GM10266 (cell line): ENCODE measurements around the gene OR12D3.
"Not testable (repeated sequence)": the region's sequence is repeated elsewhere in the genome, so short reads cannot be mapped to it uniquely, and the experiment has no call there.

Experiments used
- DNase-seq: peaks from one replicate; pipeline ENCODE4 v3.0.0; 2012; ENCODE audit errors: extremely low spot score
- TF ChIP-seq, protein P1 (sequence below): IDR thresholded peaks from 2 replicates; pipeline ENCODE4 v1.5.1; 2012; ENCODE audit warnings: mild to moderate bottlenecking, low read depth; ENCODE audit not compliant: control insufficient read depth, insufficient read depth; ENCODE audit errors: missing control alignments

Gene OR12D3

DNA sequence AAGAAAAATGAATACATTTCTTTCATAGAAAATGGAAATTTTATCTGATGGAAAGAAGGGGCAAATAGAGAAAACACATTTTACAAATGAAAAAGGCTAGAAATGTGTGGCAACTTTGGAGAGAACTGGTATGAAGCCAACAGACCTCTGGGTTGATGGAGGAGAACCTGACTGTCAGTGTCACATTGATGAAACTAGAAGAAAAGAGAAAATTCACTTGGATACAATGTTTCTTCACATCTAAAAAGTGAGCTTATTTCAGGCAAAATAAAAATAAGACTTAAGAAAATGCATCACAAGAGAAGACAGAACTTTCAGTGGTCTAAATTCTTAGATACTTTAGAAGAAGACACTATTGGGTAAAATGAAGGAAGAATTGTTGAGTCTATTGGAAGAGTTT lies 20.2 kb upstream of the OR12D3 start, which contains the start of gene OR12D2:
Gene OR12D2 (plus strand): TSS at position 301 of the 400 bp plus-strand sequence. CDS start 1,069 bp downstream, outside the sequence.
- DNase-seq: no peak
- TF ChIP-seq, protein P1, sequence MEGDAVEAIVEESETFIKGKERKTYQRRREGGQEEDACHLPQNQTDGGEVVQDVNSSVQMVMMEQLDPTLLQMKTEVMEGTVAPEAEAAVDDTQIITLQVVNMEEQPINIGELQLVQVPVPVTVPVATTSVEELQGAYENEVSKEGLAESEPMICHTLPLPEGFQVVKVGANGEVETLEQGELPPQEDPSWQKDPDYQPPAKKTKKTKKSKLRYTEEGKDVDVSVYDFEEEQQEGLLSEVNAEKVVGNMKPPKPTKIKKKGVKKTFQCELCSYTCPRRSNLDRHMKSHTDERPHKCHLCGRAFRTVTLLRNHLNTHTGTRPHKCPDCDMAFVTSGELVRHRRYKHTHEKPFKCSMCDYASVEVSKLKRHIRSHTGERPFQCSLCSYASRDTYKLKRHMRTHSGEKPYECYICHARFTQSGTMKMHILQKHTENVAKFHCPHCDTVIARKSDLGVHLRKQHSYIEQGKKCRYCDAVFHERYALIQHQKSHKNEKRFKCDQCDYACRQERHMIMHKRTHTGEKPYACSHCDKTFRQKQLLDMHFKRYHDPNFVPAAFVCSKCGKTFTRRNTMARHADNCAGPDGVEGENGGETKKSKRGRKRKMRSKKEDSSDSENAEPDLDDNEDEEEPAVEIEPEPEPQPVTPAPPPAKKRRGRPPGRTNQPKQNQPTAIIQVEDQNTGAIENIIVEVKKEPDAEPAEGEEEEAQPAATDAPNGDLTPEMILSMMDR: no peak

DNA sequence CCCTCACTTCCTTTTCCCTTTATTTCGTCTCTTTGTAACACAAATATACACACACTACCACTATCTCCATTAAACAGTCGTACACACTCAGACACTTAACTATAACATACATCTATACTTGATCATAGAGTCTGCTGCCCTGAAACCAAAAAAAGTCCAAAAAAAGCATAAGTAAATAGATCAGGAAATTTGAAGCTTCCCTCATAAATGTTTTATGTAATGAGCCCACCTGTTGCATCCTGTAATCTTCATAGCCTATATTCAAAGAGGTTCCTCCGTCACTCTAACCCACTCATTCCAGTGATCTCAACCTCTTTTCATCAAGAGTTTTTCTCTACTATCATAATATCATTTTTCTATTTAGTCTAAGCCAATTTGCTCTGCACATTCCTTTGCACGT lies 13.4 kb upstream of the OR12D3 start:
- DNase-seq: no peak

DNA sequence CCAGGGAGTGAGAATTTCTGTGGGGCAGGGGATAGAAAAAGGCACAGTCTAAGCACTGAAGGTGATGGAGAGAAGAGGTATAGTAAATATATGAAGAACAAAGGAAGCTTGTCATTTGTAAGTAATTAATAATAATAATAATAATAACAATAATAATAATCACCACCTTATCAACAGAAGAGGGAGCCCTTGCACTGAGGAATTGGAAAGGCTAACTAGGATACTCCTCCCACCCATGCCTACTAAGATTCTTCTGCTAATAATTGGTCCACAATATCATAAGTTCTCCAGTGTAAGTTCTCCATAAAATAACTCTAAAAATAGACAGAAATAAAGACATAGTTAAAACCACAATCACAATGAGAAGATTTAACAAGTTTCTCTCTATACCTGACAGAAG lies 912 bp upstream of the OR12D3 start:
- TF ChIP-seq, protein P1: peak; percentile 7
- peak; percentile 10 for DNase-seq

More for the DNA sequence above, 13.4 kb upstream of the OR12D3 start:
- TF ChIP-seq, protein P1: no peak

DNA sequence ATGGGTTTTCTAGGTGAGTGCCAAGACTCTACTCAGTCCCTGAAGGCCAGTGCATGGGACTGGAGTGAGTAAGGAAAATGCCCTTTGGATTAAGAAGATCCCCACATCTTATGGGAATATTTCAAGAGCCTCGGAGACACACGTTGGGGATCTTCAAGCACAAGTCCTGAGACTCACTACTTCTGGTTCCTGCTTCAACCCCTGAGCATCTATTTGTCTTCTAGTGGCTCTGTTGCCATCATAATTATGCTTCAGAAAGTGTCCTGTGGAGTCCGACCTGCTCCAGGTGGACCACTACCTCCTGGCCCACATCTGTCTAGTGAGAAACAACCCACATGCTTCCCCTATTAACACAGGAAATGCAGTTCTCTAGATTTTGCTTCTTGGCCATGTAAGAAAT lies 6.3 kb downstream of the OR12D3 start, which contains the start of gene OR5V1:
Gene OR5V1 (minus strand): TSS at position 101 of the 400 bp plus-strand sequence. CDS start 12,670 bp downstream, outside the sequence.
- TF ChIP-seq, protein P1: no peak
- no peak for DNase-seq

DNA sequence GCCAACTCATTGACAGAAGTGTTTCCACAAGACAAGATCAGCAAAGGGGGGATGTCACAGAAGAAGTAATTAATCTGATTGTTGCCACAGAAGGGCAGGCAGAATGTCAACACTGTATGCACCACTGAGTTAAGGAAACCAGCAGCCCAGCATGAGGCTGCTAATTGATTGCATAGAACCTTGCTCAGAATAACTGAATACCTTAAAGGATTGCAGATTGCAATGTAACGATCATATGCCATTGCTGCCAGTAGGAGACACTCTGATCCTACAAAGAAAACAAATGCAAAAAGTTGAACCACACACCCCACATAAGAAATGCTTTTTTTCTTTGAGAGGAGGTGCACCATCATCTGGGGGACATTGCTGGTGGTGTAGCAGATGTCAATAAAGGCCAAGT lies 19.5 kb downstream of the OR12D3 start:
- TF ChIP-seq, protein P1: no peak
- no peak for DNase-seq

DNA sequence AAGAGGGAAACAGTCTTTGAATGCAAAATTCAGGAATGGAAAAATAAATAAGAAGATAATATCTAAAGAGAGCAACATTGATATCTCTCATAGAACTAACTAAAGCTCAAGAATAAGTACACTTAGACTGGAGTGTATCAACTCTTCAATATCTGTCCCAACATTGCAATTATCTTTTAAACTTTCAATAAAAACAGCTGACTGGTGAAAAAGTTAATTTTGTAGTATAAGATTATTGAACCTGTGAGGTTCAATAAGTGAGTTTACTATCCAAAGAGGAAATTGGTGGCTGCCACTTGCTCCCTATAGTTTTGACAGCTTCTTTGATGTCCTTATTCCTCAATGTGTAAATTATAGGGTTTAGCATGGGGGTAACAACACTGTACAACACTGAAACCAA lies 20.1 kb downstream of the OR12D3 start:
- DNase-seq: no peak
- TF ChIP-seq, protein P1: no peak

DNA sequence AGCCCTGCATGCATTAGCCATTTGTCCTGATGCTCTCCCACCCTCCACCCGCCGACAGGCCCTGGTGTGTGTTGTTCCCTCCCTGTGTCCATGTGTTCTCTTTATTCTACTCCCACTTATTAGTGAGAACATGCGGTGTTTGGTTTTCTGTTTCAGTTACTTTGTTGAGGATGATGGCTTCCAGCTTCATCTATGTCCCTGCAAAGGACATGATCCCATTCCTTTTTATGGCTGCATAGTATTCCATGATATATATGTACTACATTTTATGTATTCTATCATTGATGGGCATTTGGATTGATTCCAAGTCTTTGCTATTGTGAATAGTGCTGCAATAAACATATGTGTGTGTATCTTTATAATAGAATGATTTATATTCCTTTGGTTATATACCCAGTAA lies 25.7 kb downstream of the OR12D3 start:
- DNase-seq: not testable (repeated sequence)

DNA sequence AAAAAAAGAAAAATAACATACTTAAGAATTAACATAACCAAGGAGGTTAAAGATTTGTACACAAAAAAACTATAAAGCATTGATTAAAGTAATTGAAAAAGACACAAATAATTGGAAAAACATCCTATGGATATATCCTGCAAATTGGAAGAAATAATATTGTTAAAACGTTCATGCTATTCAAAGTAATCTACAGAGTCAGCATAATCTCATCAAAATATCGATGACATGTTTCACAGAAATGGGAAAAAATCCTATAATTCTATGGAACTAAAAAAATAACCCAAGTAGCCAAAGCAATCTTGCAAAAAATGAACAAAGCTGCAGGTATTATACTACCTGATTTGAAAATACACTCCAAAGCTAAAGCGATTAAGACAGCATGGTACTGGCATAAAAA lies 29.7 kb downstream of the OR12D3 start:
- DNase-seq: no peak
- TF ChIP-seq, protein P1: no peak
